AG20443 (cell line): ENCODE results near the gene DPH1.
"Not testable (repeated sequence)": the region's sequence is repeated elsewhere in the genome, so short reads cannot be mapped to it uniquely, and the experiment has no call there.

Experiments
- DNase-seq: peaks from one replicate; pipeline ENCODE4 v3.0.0; 2012; ENCODE audit warnings: low spot score, mixed read lengths

Gene DPH1

DNA sequence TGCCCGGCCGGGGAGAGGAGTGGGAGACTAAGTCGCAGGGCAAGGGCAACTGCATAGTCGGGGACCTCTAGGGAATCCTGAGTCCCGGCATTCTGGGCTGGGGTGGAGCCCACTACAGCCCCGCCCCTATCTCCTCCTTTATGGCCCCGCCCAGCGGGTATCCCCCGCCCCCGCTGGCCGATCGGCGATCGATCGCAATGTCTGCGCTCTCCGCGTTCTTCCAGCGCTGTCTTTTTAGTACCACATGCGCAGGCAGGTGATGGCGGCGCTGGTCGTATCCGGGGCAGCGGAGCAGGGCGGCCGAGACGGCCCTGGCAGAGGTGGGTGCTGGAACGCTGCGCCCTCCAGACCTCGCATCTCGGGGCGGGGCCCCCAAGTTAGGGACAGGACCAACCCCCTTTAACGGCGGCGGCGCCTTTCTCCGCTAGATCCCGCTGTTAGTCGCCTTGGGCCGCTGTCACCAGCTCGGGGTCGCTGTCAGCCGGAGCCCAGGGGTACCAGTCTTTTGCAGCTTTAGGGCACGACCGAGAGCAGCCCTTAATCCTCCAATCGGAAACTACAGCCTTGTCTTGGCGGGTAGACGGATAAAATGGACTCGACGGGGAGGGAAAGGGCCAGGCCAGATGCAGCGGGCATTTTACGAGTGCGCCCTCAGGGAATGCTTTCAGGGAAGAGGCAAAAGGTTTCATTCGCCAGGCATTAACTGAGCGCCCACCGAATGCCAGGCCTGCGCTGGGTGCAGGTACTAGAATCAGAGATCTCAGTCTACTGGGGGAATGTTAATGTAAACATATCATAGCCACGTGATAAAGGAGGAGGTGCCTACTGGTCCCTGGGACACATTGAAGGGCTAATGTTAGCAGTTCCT, at the start of gene DPH1:
Gene DPH1 (plus strand): TSS at position 243 of the 868 bp plus-strand sequence. CDS start 17 bp downstream, at position 260.
- peak; percentile 95 for DNase-seq

- DNase-seq: no peak
These were observed 49.2 kb upstream of the DPH1 start for GRCh38 chr17:1980665-1981250.

GRCh38 chr17:1982793-1983366, 47.1 kb upstream of the DPH1 start:
- not testable (repeated sequence) for DNase-seq

DNA sequence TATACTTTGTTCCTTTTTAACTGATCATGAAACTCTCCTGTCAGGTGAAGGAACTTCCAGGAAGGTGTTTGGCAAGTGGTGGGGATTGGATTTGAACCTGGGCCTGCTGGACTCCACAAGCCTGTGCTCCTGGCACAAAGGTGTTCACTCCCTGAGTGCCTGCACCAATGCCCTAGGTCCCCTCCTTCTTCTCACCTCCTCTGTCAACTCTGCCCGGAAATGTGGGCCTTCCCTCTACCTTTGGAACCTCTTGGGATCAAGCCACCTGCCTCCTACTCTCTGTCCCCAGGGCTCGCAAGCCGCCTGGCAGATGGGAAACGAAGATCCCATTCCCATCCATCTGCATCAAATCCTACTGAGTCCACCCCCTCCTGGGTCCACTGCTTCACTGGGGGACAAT, 44.9 kb upstream of the DPH1 start:
- DNase-seq: no peak

GRCh38 chr17:1985686-1986085, 44.3 kb upstream of the DPH1 start:
- DNase-seq: no peak

DNA sequence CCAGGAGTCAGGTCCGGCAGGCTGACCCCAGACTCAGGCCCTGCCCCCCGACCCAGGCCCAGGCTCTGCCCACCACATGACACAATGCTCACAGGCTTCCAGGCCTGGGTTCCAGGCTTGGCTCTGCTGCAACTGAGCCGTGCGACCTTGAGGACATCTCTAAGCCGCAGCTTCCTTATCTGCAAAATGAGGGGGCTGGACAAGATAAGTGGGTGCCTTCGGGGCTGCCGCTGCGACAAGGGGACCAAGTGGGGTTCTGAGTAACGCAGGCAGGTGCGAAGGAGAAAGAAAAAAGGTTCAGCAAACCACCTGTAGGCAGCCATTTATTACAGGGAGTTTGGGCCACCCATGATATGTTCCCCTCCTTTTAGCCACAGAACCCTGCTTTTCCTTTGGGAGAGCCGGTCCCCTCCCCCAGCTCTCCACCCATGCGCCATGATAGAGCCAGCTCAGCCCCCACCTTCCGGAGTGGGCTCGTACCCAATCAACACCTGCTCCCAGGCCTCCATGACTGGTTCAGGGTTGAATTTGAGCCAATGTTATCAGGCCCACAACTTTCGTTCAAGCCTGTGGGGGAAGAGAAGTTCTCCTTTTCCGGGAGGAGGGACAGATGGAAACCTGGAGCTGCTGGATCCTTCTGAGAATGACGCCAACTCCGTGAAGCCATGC, 43.0 kb upstream of the DPH1 start:
- DNase-seq: no peak

DNA sequence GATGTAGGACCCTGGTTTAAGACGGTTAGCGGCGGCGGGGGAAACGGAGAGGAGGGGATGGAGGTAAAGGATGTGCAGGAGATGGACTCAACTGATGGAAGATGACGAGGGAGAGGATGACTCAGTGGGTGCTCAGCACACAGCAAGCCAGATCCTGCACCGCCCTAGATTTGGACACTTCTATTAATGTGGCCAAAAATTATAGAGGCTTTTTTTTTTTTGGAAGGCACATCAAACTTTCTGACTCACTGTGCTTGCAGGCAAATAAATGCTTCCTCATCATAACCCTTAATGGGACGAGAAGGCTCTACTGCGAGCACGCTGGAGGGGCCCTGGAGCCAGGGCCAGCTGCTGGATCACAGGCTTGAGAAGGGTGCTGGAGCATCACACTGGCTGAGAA, 40.8 kb upstream of the DPH1 start:
- peak; percentile 86 for DNase-seq

GRCh38 chr17:1992541-1992940, 37.4 kb upstream of the DPH1 start:
- DNase-seq: no peak

GRCh38 chr17:1994707-1995106, 35.2 kb upstream of the DPH1 start:
- DNase-seq: no peak

- DNase-seq: no peak
These were observed 34.5 kb upstream of the DPH1 start for GRCh38 chr17:1995321-1995892.

- DNase-seq: no peak
These were observed 33.8 kb upstream of the DPH1 start for GRCh38 chr17:1995907-1996799.

DNA sequence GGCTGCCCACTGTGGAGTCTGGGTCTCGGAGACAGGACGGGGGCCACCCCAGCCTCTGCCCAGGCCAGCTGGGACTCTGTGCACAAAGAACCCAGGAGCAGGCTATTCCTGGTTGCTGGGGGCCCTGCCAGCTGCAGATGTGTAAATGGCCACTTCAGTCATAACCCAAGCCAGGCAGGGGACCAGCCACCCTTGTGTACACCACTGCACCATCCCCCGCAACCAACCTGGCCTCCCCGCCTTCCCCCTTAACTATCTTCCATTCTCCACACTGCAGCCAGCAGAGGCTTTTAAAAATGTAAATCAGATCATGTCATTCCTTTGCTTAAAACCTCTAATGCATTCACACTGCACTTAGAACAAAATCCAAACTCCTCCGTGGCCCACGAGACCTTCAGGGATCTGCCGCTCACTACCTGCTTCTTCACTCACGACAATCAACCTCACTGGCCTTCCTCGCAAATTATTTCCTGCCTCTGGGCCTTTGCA, 33.1 kb upstream of the DPH1 start:
- no peak for DNase-seq

DNA sequence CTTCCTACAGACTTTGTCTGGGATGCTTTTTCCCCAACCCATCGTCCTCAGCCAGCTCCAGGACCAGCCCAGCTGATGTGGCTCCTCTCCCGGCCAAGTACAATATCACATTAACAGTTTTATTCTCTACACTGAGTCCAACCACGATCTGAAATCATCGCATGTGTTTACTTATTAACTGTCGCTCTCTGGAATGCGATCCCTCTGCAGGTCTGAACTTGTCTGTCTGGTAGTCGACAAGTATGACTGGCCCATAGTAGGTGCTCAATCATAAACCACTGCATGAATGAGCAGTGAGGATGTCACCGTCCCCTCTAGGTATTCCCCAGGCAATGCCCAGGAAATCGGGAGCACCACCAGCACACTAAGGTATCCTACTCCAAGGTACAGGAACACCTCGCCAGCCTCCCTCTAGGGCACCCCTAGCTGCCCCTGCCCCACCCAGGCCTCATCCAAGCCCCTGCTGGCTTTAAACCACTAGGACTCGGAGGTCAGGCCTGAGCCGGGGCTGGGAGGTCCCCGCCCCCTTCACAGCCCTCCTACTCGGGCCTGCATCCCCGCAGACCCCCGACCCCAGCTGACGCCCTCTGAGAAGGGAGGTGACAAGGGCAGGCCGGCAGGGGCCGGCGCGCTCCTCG, 32.5 kb upstream of the DPH1 start:
- no peak for DNase-seq

GRCh38 chr17:1997927-1998742, 31.8 kb upstream of the DPH1 start:
- DNase-seq: peak; percentile 55

DNA sequence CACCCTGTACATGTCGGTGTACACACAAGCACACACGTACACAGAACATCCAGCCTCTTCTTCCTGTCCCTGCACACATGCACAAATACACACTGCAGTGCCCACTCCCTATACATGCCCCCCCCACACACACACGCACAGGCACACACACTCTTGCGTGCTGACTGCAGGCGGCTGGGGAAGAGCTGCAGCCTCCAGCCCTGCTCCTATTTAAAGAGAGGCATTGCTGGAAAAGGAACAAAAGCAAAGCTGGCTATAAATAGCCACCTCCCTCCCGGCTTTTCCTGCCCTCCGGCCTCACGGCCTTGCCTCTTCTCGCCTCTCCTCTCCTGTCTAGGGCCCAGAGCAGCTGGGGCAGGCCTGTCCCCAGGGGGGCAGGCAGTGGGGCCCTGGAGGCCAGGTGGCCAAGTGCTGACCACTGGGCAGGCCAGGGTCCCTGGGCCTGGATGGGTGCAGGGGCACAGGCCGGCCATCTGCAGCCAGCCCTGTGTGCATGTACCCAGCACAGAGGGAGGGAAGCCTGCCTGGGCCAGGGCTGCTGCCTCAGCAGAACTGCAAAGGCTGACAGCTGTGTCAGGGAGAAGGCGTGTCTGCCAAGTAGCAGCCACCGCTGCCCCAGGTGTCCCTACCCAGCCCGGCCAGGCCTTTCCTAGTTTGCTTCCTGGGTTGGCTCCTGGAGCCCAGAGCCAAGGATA, 30.2 kb upstream of the DPH1 start:
- peak; percentile 42 for DNase-seq

DNA sequence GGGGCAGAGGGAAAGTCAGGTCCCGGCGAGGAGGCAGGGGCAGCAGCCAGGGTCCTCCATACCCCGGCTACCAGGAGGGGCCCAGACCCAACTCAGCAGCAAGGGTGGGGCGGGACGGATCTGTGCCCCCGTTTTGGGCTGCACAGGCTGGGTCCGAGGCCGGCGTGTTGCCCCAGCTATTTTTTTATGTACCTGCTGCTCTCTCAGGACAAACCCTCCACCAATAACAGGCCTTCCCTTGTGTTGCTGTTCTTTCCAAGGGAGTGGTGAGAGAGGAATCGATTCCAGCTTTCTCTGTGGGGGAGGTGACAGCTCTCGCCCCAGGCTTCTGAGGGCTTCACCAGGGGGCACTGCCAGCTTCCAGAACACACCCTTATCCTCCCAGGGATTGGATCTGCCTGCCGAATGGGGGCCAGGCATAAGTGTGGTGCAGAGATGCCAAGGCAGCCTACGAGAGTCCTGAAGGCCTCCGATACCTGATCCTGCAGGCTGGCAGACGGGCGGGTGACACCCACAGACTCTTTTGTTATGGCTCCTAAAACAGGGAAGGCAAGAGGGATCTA, 27.1 kb upstream of the DPH1 start:
- DNase-seq: no peak

DNA sequence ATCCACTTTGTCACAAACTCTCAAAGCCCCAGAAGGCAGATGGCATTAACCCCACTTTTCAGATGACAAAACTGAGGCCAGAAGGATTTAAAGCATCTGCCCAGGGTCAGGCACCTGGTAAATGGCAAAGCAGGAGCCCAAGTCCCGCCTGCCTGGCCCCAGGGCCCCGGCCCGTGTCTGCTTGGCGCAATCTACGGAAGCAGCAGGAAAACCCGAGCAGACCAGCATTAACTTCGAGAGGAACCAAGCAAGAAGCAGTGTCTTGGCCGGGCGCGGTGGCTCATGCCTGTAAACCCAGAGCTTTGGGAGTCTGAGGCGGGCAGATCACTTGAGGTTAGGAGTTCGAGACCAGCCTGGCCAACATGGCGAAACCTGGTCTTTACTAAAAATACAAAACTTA, 26.4 kb upstream of the DPH1 start:
- no peak for DNase-seq

DNA sequence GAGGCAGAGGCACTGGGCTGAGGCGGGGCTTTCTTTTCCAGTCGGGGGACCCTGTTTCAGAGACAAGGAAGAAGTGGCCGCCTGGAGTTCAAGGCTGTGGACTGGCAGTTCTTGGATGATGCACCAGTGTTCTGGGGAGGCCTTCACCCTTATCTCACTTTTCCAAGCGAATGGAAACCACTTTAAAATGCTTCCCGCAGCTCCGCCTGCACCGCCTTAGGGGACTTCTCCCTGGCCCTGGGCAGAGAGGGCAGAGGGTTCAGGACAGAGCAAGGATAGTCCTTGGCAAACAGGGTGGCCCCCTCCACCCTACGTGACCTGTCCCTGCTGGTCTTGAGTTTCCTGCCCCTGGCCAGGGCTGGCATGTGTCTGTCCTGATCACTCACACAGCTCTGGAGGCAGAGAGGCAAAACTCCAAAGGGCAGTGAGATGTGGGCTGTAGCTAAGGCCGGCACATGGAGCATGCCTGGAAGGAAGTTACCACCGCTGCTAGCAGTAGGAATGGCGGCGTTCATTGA, 25.5 kb upstream of the DPH1 start:
- no peak for DNase-seq
